Ovary (tissue), 9 donors: ENCODE data around the gene SEMA3E. TPM values are rescaled to one million over a fixed set of nuclear protein-coding genes. Genes with fewer than 3 reads are reported as not detected.

Experiments
- DNase-seq, 5 donors: peaks; one replicate each; pipeline ENCODE4 v3.0.0-alpha.2; 2019 to 2020
- H3K27ac ChIP-seq, 2 donors: fragments of 200-600 bp; one replicate each; pipeline versions ENCODE4 v1.5.1 to v1.8.0; 2019 to 2022
- H3K27me3 ChIP-seq: fragments of 200-600 bp; one replicate; pipeline ENCODE4 v1.8.0; 2022
- H3K36me3 ChIP-seq: fragments of 200-600 bp; sonication (generic); one replicate; pipeline ENCODE4 v1.5.1; 2019
- H3K4me1 ChIP-seq: one replicate; pipeline ENCODE4 v1.8.1; 2013; ENCODE audit warnings: mild to moderate bottlenecking, moderate library complexity; ENCODE audit not compliant: insufficient read depth
- H3K4me3 ChIP-seq: fragments of 200-600 bp; sonication (generic); one replicate; pipeline ENCODE4 v1.5.1; 2017
- H3K9me3 ChIP-seq, 2 donors: fragments of 200-600 bp in 1 of 2; sonication (generic) in 1 of 2; one replicate each; pipeline versions ENCODE4 v1.5.1 to v1.8.1; 2013 to 2019; ENCODE audit warnings: mild to moderate bottlenecking in 1 of 2, moderate library complexity in 1 of 2
- CTCF ChIP-seq, 3 donors: fragments of 450-650 bp in 2 of 3; fragments of 200-600 bp in 1 of 3; IDR thresholded peaks; one replicate each; pipeline versions ENCODE4 v1.5.1 to v1.8.0; 2016 to 2022; ENCODE audit warnings: antibody characterized with exemption in 3 of 3, mild to moderate bottlenecking in 1 of 3
- EP300 ChIP-seq: sonication (generic); formaldehyde crosslinking; IDR thresholded peaks from one replicate; pipeline ENCODE4 v1.6.1; 2017; ENCODE audit warnings: antibody characterized with exemption
- POLR2A ChIP-seq: fragments of 450-650 bp; IDR thresholded peaks from one replicate; pipeline ENCODE4 v1.6.1; 2017; ENCODE audit warnings: antibody characterized with exemption, mild to moderate bottlenecking, moderate library complexity
- WGBS, 3 donors: extraction: QIAGEN DNeasy Blood & Tissue Kit in 1 of 3; methylation state at CpG; one replicate each; pipeline versions ENCODE4 v1.1.5 to v1.1.7; 2013 to 2017; 5-methylcytosine and 5-hydroxymethylcytosine counted together
- intact Hi-C, 4 donors: fragments of 100-400 bp; cut with DNase I; formaldehyde crosslinking; loops; one replicate each; pipeline versions ENCODE4 v1.11.0 to v1.15.1; 2022 to 2023
- polyA plus RNA-seq, 2 donors: library from polyadenylated mRNA; stranded (reverse); fragments of 200-250 nt in 1 of 2; fragments of 350-450 nt in 1 of 2; fragmentation: Illumina TruSeq in 1 of 2; extraction: RNeasy Lipid Tissue Mini Kit (QIAGEN cat#74804) in 1 of 2; gene quantifications; one replicate each; pipeline ENCODE4 v1.2.3, GENCODE V29; 2013 to 2014
- total RNA-seq, 7 donors: library from RNA; depleted of rRNA in 2 of 7; stranded (reverse); fragments of >200 nt in 2 of 7; fragmentation: NEBNext Ultra II Directional in 3 of 7; extraction: Animal tissue kit (Norgen Biotek cat#: 25700) in 3 of 7; gene quantifications; one replicate each; pipeline versions ENCODE4 v1.1.0 to v1.2.4, GENCODE V29; 2016 to 2023
- donor health status: DM: no; HTN: no; CAD: no; lungs with moderate emphysema.
- donor health status: DM: no; HTN: no; CAD: no.
- donor health status: Bipolar disorder and iron deficiency.
- donor health status: DM: yes; HTN: yes; CAD: no.
- donor health status: DM: no; HTN: no; CAD: no.
- donor health status: DM: yes; HTN: yes; CAD: no.

The SEMA3E gene
- total and polyA plus RNA-seq, 9 donors = 0.10 to 2.2 (median 0.42) TPM; not detected in 2

GRCh38 chr7:83347945-83348444 lies 300.9 kb downstream of the SEMA3E start:
- TF ChIP-seq EP300 = no peak
- no peak for TF ChIP-seq CTCF (IDR thresholded peaks at IDR 0.05)
- no peak for TF ChIP-seq POLR2A
- Histone ChIP-seq H3K27ac (no peak overlapping the region), H3K4me3 (no peak overlapping the region), H3K4me1 (no peaks in the 10 kb centered on the region), H3K36me3 (no peaks in the 10 kb centered on the region), H3K27me3 (no peaks in the 10 kb centered on the region), H3K9me3 (no peaks in the 10 kb centered on the region)
- 32 to 39% (median 37%) methylated on average over 5 of the region's 5 CpGs for WGBS, 3 donors
- no peak for DNase-seq
- intact Hi-C loops = no loop called here

DNA sequence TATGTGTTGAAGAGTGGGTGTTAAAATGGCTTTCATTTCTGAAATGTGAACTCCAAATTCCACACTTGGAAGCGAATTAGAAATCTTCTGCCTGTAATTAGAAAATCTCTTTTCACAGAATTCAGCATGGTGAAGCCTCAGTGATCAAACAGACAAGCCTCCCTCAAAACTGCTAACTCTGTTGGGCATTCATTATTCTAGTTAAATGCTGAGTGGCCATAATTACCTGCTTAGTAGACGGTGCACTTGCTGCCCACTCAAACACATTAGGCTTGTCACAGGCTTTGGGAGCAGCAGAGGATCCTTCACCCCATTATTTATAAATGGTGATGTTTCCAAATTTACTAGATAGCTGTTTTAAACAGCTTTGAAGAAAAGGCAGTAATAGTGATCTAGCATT lies 309.0 kb downstream of the SEMA3E start:
- 24 to 43% (median 39%) methylated on average over 2 of the region's 2 CpGs for WGBS, 3 donors
- H3K27me3 ChIP-seq = no peaks in the 10 kb centered on the region
- H3K27ac ChIP-seq = no peak overlapping the region
- no peak overlapping the region for H3K4me3 ChIP-seq
- H3K4me1 ChIP-seq = no peaks in the 10 kb centered on the region
- DNase-seq = no peak
- intact Hi-C loops = no loop called here
- H3K9me3 ChIP-seq = no peaks in the 10 kb centered on the region
- TF ChIP-seq POLR2A (no peak), CTCF (IDR thresholded peaks at IDR 0.05) (no peak), EP300 (no peak)
- no peaks in the 10 kb centered on the region for H3K36me3 ChIP-seq

DNA sequence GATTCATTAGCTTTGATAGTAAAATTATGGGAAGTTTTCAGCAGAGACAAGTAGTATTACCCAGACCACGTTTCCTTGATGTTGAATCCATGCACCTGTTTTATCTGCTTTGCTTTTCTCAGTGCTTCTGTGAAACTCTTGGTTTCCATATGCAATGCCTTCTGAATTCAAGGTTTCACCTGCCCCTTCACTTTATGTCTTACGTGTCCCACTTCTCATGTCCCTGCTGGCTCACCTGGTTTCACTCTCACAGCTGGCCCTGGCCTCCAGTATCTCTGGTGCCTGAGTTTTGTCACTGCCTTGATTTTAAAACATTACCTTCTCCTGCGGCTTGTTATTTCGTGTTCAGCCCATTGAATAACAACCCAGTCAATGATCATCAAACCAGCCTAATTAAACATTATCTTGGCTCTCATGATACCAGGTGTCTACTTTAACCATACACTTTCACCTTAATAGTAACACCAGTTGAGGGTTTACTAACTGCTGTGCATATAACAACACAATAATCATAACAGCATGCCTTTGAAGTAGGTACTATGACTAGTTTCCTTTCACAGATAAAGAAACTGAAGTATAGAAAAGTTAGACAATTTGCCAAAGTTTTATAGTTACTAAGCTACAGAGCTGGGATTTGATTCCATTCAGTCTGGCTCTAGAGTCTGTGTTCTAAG lies 310.5 kb downstream of the SEMA3E start:
- Histone ChIP-seq H3K36me3 (no peaks in the 10 kb centered on the region), H3K27ac (no peak overlapping the region), H3K27me3 (no peaks in the 10 kb centered on the region), H3K4me1 (no peaks in the 10 kb centered on the region), H3K9me3 (no peaks in the 10 kb centered on the region), H3K4me3 (no peak overlapping the region)
- no peak for TF ChIP-seq CTCF (IDR thresholded peaks at IDR 0.05)
- no peak for TF ChIP-seq EP300
- TF ChIP-seq POLR2A = no peak
- WGBS, 3 donors = 77 to 89% (median 81%) methylated on average over 4 of the region's 4 CpGs
- intact Hi-C loops = no loop called here
- no peak for DNase-seq

DNA sequence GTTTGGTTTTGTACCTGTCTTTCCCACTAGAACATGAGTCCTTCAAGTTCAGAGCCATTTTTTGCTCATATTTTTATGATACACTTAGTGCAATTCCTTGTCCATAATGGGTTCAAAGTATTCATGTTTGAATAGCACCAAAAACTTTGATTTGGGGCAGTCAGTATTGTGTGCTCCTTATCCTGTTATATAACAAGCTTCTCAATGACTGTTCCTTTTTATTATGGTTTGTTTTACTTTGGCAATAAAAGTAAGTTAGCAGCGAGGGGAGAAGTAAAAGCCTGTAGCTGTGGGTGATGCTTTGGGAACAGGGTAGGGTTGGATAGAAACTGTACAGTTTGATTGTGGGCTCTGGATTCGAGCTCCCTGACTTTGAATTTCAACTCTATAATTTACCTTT lies 311.9 kb downstream of the SEMA3E start:
- Histone ChIP-seq H3K27ac (no peak overlapping the region), H3K27me3 (no peaks in the 10 kb centered on the region), H3K4me1 (no peaks in the 10 kb centered on the region), H3K36me3 (no peaks in the 10 kb centered on the region), H3K9me3 (no peaks in the 10 kb centered on the region), H3K4me3 (no peak overlapping the region)
- WGBS, 3 donors = 62 to 75% (median 72%) methylated on average over 2 of the region's 2 CpGs
- TF ChIP-seq POLR2A (no peak), CTCF (IDR thresholded peaks at IDR 0.05) (no peak), EP300 (no peak)
- intact Hi-C loops = no loop called here
- no peak for DNase-seq
